ENCODE measurements around the gene CHD5. TPM values are rescaled to one million over a fixed set of nuclear protein-coding genes. Genes with fewer than 3 reads are reported as not detected.

Gene CHD5
- polyA plus RNA-seq, 1 experiment: 0.04 TPM

GRCh38 chr1:6092211-6092610, 87.9 kb downstream of the CHD5 start:
- DNase-seq (ENCODE audit: low read depth): no peak
- no peak overlapping the region for H3K4me3 ChIP-seq (ENCODE audit: low read depth, low read length)
- POLR2A ChIA-PET: no interaction called here
- TF ChIP-seq CTCF (IDR thresholded peaks at IDR 0.05; ENCODE audit: insufficient read depth, low read depth, low read length): no peak
- H3K27me3 ChIP-seq (ENCODE audit: control insufficient read depth, insufficient read depth, low read length): no peaks in the 10 kb centered on the region
- no peaks in the 10 kb centered on the region for H3K36me3 ChIP-seq (ENCODE audit: control insufficient read depth, insufficient read depth, low read length)
- CTCF ChIA-PET: interaction anchor here (0.8 kb wide), 1 partner anchor 49 kb away, joined by 3 read pairs; no protein-coding TSS in a partner anchor

- ChIA-PET POLR2A (no interaction called here), CTCF (no interaction called here)
- DNase-seq (ENCODE audit: low read depth): no peak
- TF ChIP-seq CTCF (IDR thresholded peaks at IDR 0.05; ENCODE audit: insufficient read depth, low read depth, low read length): no peak
- no peak overlapping the region for H3K4me3 ChIP-seq (ENCODE audit: low read depth, low read length)
- H3K36me3 ChIP-seq (ENCODE audit: control insufficient read depth, insufficient read depth, low read length): no peaks in the 10 kb centered on the region
- H3K27me3 ChIP-seq (ENCODE audit: control insufficient read depth, insufficient read depth, low read length): no peaks in the 10 kb centered on the region
These were observed 88.4 kb downstream of the CHD5 start for GRCh38 chr1:6091823-6092109.

- no peaks in the 10 kb centered on the region for H3K27me3 ChIP-seq (ENCODE audit: control insufficient read depth, insufficient read depth, low read length)
- ChIA-PET POLR2A (no interaction called here), CTCF (interaction anchor here (0.6 kb wide), 1 partner anchor 57 kb away, joined by 3 read pairs; no protein-coding TSS in a partner anchor)
- no peak overlapping the region for H3K4me3 ChIP-seq (ENCODE audit: low read depth, low read length)
- TF ChIP-seq CTCF (IDR thresholded peaks at IDR 0.05; ENCODE audit: insufficient read depth, low read depth, low read length): no peak
- DNase-seq (ENCODE audit: low read depth): no peak
- H3K36me3 ChIP-seq (ENCODE audit: control insufficient read depth, insufficient read depth, low read length): no peaks in the 10 kb centered on the region
These were observed 88.9 kb downstream of the CHD5 start for GRCh38 chr1:6090996-6091822.

GRCh38 chr1:6090288-6090687, 89.8 kb downstream of the CHD5 start:
- H3K27me3 ChIP-seq (ENCODE audit: control insufficient read depth, insufficient read depth, low read length): no peaks in the 10 kb centered on the region
- POLR2A ChIA-PET: no interaction called here
- no peak for TF ChIP-seq CTCF (IDR thresholded peaks at IDR 0.05; ENCODE audit: insufficient read depth, low read depth, low read length)
- H3K4me3 ChIP-seq (ENCODE audit: low read depth, low read length): no peak overlapping the region
- H3K36me3 ChIP-seq (ENCODE audit: control insufficient read depth, insufficient read depth, low read length): no peaks in the 10 kb centered on the region
- CTCF ChIA-PET: interaction anchor here (1.0 to 1.2 kb wide), 2 partner anchors 8 to 37 kb away, joined by 3 read pairs; no protein-coding TSS in a partner anchor
- no peak for DNase-seq (ENCODE audit: low read depth)

GRCh38 chr1:6088956-6089355, 91.2 kb downstream of the CHD5 start:
- POLR2A ChIA-PET: no interaction called here
- no peak for DNase-seq (ENCODE audit: low read depth)
- CTCF ChIA-PET: interaction anchor here (1.2 kb wide), 1 partner anchor 36 kb away, joined by 3 read pairs; no protein-coding TSS in a partner anchor

More at GRCh38 chr1:6088956-6089355, 91.2 kb downstream of the CHD5 start:
- no peaks in the 10 kb centered on the region for H3K27me3 ChIP-seq (ENCODE audit: control insufficient read depth, insufficient read depth, low read length)
- H3K36me3 ChIP-seq (ENCODE audit: control insufficient read depth, insufficient read depth, low read length): no peaks in the 10 kb centered on the region
- no peak for TF ChIP-seq CTCF (IDR thresholded peaks at IDR 0.05; ENCODE audit: insufficient read depth, low read depth, low read length)
- no peak overlapping the region for H3K4me3 ChIP-seq (ENCODE audit: low read depth, low read length)
